Right cardiac atrium (tissue), 5 donors: Measurements from ENCODE around the gene MYO10. TPM values are rescaled to one million over a fixed set of nuclear protein-coding genes. Genes with fewer than 3 reads are reported as not detected.

Experiments
- ATAC-seq, 2 donors: fragments of 200-7000 bp; cut with Tn5 transposase; one replicate each; pipeline versions ENCODE4 v1.8.0 to v1.9.1; 2020; ENCODE audit warnings: moderate library complexity in 2 of 2, mild to moderate bottlenecking in 1 of 2
- DNase-seq, 3 donors: peaks; one replicate each; pipeline ENCODE4 v3.0.0-alpha.2; 2020
- H3K27ac ChIP-seq: one replicate; pipeline ENCODE4 v1.5.1; 2013; ENCODE audit warnings: mild to moderate bottlenecking, low read length, control low read depth, moderate library complexity
- H3K27me3 ChIP-seq: one replicate; pipeline ENCODE4 v1.6.1; 2013; ENCODE audit not compliant: control insufficient read depth, insufficient read depth
- H3K4me1 ChIP-seq: one replicate; pipeline ENCODE4 v1.6.1; 2013; ENCODE audit warnings: low read length; ENCODE audit not compliant: control insufficient read depth, insufficient read depth
- H3K4me3 ChIP-seq: one replicate; pipeline ENCODE4 v1.5.1; 2013; ENCODE audit warnings: low read length, control low read depth
- H3K9me3 ChIP-seq: one replicate; pipeline ENCODE4 v1.6.1; 2013; ENCODE audit warnings: low read length; ENCODE audit not compliant: control insufficient read depth
- WGBS: extraction: QIAGEN DNeasy Blood & Tissue Kit; methylation state at CpG from one replicate; pipeline ENCODE4 v1.1.7; 2013; 5-methylcytosine and 5-hydroxymethylcytosine counted together
- intact Hi-C, 4 donors: fragments of 100-400 bp; cut with DNase I; formaldehyde crosslinking; loops; one replicate each; pipeline versions ENCODE4 v1.11.0 to v1.14.0; 2022 to 2023
- polyA plus RNA-seq: library from polyadenylated mRNA; stranded (reverse); fragments of 200-250 nt; gene quantifications from one replicate; pipeline ENCODE4 v1.2.3, GENCODE V29; 2013
- total RNA-seq, 4 donors: library from RNA; stranded (reverse); fragmentation: NEBNext Ultra II Directional; extraction: Animal tissue kit (Norgen Biotek cat#: 25700); gene quantifications; one replicate each; pipeline ENCODE4 v1.2.1, GENCODE V29; 2021
- donor health status: healthy with polysubstance abuse.
- donor health status: DM: no; HTN: yes; CAD: no.
- donor health status: DM: no; HTN: no; CAD: no.
- donor health status: DM: no; HTN: yes; CAD: no; lungs with severe emphysema.
- donor health status: DM: yes; HTN: yes; CAD: no.

MYO10 gene
- total and polyA plus RNA-seq, 5 donors, result 2.1 to 4.3 (median 3.1) TPM

- peak in 1 of 2 donors; percentile 35 for ATAC-seq
- H3K9me3 ChIP-seq, result peaks cover 4% of the 10 kb centered on the region
- 72% methylated on average over 3 of the region's 3 CpGs for WGBS
Measured at GRCh38 chr5:16916262-16916878, 19.7 kb downstream of the MYO10 start.

GRCh38 chr5:16914584-16914983 lies 21.5 kb downstream of the MYO10 start:
- Histone ChIP-seq H3K4me3 (no peak overlapping the region), H3K9me3 (peaks cover 5% of the 10 kb centered on the region), H3K27ac (no peak overlapping the region), H3K27me3 (no peaks in the 10 kb centered on the region), H3K4me1 (no peaks in the 10 kb centered on the region)
- 88% methylated on average over 6 of the region's 6 CpGs for WGBS
- no peak for ATAC-seq
- no peak for DNase-seq
- intact Hi-C loops, result no loop called here

More at GRCh38 chr5:16916262-16916878, 19.7 kb downstream of the MYO10 start:
- intact Hi-C loops, result no loop called here
- H3K27me3 ChIP-seq, result no peaks in the 10 kb centered on the region
- H3K4me3 ChIP-seq, result no peak overlapping the region
- no peaks in the 10 kb centered on the region for H3K4me1 ChIP-seq
- H3K27ac ChIP-seq, result no peak overlapping the region
- no peak for DNase-seq

- intact Hi-C loops, result no loop called here
- H3K27me3 ChIP-seq, result no peaks in the 10 kb centered on the region
- no peaks in the 10 kb centered on the region for H3K4me1 ChIP-seq
- WGBS, result 86% methylated on average over 8 of the region's 8 CpGs
- ATAC-seq (no peak), DNase-seq (no peak)
- peaks cover 5% of the 10 kb centered on the region for H3K9me3 ChIP-seq
- no peak overlapping the region for H3K27ac ChIP-seq
- H3K4me3 ChIP-seq, result no peak overlapping the region
Measured at GRCh38 chr5:16914108-16914435, 22.0 kb downstream of the MYO10 start.

- no peak overlapping the region for H3K4me3 ChIP-seq
- H3K27ac ChIP-seq, result no peak overlapping the region
- intact Hi-C loops, result no loop called here
- H3K4me1 ChIP-seq, result no peaks in the 10 kb centered on the region
- H3K27me3 ChIP-seq, result no peaks in the 10 kb centered on the region
- ATAC-seq (no peak), DNase-seq (no peak)
- WGBS, result 82% methylated on average over 7 of the region's 7 CpGs
- peaks cover 5% of the 10 kb centered on the region for H3K9me3 ChIP-seq
Measured at GRCh38 chr5:16913187-16914107, 22.6 kb downstream of the MYO10 start.

- no peak for ATAC-seq
- no peaks in the 10 kb centered on the region for H3K4me1 ChIP-seq
- intact Hi-C loops, result no loop called here
- H3K9me3 ChIP-seq, result peaks cover 5% of the 10 kb centered on the region
- H3K27me3 ChIP-seq, result no peaks in the 10 kb centered on the region
- H3K4me3 ChIP-seq, result no peak overlapping the region
- H3K27ac ChIP-seq, result no peak overlapping the region
- 92% methylated on average over 6 of the region's 6 CpGs for WGBS
- no peak for DNase-seq
Measured at GRCh38 chr5:16912080-16912479, 24.0 kb downstream of the MYO10 start.

- DNase-seq, result no peak
- intact Hi-C loops, result no loop called here
- 78% methylated on average over 7 of the region's 7 CpGs for WGBS
- H3K27me3 ChIP-seq, result no peaks in the 10 kb centered on the region
- no peak for ATAC-seq
- no peak overlapping the region for H3K27ac ChIP-seq
- H3K4me3 ChIP-seq, result no peak overlapping the region
- H3K4me1 ChIP-seq, result no peaks in the 10 kb centered on the region
- peaks cover 8% of the 10 kb centered on the region for H3K9me3 ChIP-seq
Measured at GRCh38 chr5:16909464-16909863, 26.6 kb downstream of the MYO10 start.

GRCh38 chr5:16907270-16907669 lies 28.8 kb downstream of the MYO10 start:
- Histone ChIP-seq H3K9me3 (peaks cover 5% of the 10 kb centered on the region), H3K4me3 (no peak overlapping the region), H3K27ac (no peak overlapping the region), H3K4me1 (no peaks in the 10 kb centered on the region), H3K27me3 (no peaks in the 10 kb centered on the region)
- intact Hi-C loops, result no loop called here
- 75% methylated on average over 4 of the region's 4 CpGs for WGBS
- ATAC-seq (no peak), DNase-seq (no peak)

- H3K4me1 ChIP-seq, result no peaks in the 10 kb centered on the region
- 85% methylated on average over 4 of the region's 4 CpGs for WGBS
- ATAC-seq (no peak), DNase-seq (no peak)
- H3K4me3 ChIP-seq, result no peak overlapping the region
- intact Hi-C loops, result no loop called here
- H3K27me3 ChIP-seq, result no peaks in the 10 kb centered on the region
- no peak overlapping the region for H3K27ac ChIP-seq
- H3K9me3 ChIP-seq, result peaks cover 4% of the 10 kb centered on the region
Measured at GRCh38 chr5:16906255-16906654, 29.8 kb downstream of the MYO10 start.

- Histone ChIP-seq H3K27me3 (no peaks in the 10 kb centered on the region), H3K4me3 (no peak overlapping the region), H3K4me1 (no peaks in the 10 kb centered on the region), H3K9me3 (peaks cover 2% of the 10 kb centered on the region), H3K27ac (no peak overlapping the region)
- no peak for ATAC-seq
- no peak for DNase-seq
- intact Hi-C loops, result no loop called here
- 91% methylated on average over 7 of the region's 7 CpGs for WGBS
Measured at GRCh38 chr5:16903480-16904300, 32.4 kb downstream of the MYO10 start.

GRCh38 chr5:16902846-16903245 lies 33.2 kb downstream of the MYO10 start:
- intact Hi-C loops, result no loop called here

More at GRCh38 chr5:16902846-16903245, 33.2 kb downstream of the MYO10 start:
- Histone ChIP-seq H3K9me3 (peaks cover 3% of the 10 kb centered on the region), H3K4me3 (no peak overlapping the region), H3K27ac (no peak overlapping the region), H3K4me1 (no peaks in the 10 kb centered on the region), H3K27me3 (no peaks in the 10 kb centered on the region)
- DNase-seq (no peak), ATAC-seq (no peak)
- WGBS, result 85% methylated on average over 9 of the region's 9 CpGs
